CD4-positive, alpha-beta memory T cell (primary cell): Measurements from ENCODE around the gene CAMTA1. TPM values are rescaled to one million over a fixed set of nuclear protein-coding genes. Genes with fewer than 3 reads are reported as not detected.

ENCODE experiments used
- CTCF ChIA-PET: fragments of 350-600 bp; sonication (Branson Sonifier 250); formaldehyde crosslinking; loops from one replicate; lab custom pipeline; 2021; ENCODE audit warnings: inconsistent platforms; ENCODE audit not compliant: partially characterized antibody; lab: Charles Lee
- POLR2A ChIA-PET: fragments of 350-600 bp; sonication (Branson Sonifier 250); formaldehyde crosslinking; loops from one replicate; lab custom pipeline; 2021; ENCODE audit not compliant: partially characterized antibody; lab: Charles Lee
- DNase-seq, 5 donors: peaks; one replicate each; pipeline versions ENCODE4 v3.0.0 to v3.0.0-alpha.2; 2020 to 2022; ENCODE audit warnings: mixed read lengths in 1 of 5
- H3K27ac ChIP-seq: one replicate; pipeline ENCODE4 v1.7.0; 2013; ENCODE audit warnings: low read depth, low read length
- H3K27me3 ChIP-seq: 2 replicates; pipeline ENCODE4 v1.7.0; 2013; ENCODE audit warnings: mild to moderate bottlenecking, low read length, moderate library complexity; ENCODE audit not compliant: insufficient read depth
- H3K36me3 ChIP-seq: 2 replicates; pipeline ENCODE4 v1.7.0; 2013; ENCODE audit warnings: mild to moderate bottlenecking, low read length, moderate library complexity; ENCODE audit not compliant: insufficient read depth
- H3K4me1 ChIP-seq: 2 replicates; pipeline ENCODE4 v1.7.0; 2013; ENCODE audit warnings: mild to moderate bottlenecking, low read length, moderate library complexity; ENCODE audit not compliant: insufficient read depth
- H3K4me3 ChIP-seq, 2 donors: one replicate each; pipeline ENCODE4 v1.7.0; 2013; ENCODE audit warnings: low read length in 2 of 2, mild to moderate bottlenecking in 1 of 2
- H3K9me3 ChIP-seq, 2 donors: one replicate each; pipeline ENCODE4 v1.7.0; 2013; ENCODE audit warnings: low read length in 2 of 2, control low read depth in 1 of 2; ENCODE audit not compliant: control insufficient read depth in 1 of 2
- H3K27ac Mint-ChIP-seq, 7 donors: one replicate each; pipeline ENCODE4 v1.8.0; 2020 to 2021; ENCODE audit warnings: mixed read lengths in 7 of 7, mild to moderate bottlenecking in 6 of 7, inconsistent platforms in 3 of 7, moderate library complexity in 3 of 7
- H3K27me3 Mint-ChIP-seq, 2 donors: one replicate each; pipeline ENCODE4 v1.8.0; 2020 to 2021; ENCODE audit warnings: mixed read lengths in 2 of 2
- H3K36me3 Mint-ChIP-seq, 2 donors: one replicate each; pipeline ENCODE4 v1.8.0; 2020 to 2021; ENCODE audit warnings: mixed read lengths in 2 of 2, inconsistent platforms in 1 of 2, mild to moderate bottlenecking in 1 of 2
- H3K4me1 Mint-ChIP-seq, 4 donors: one replicate each; pipeline ENCODE4 v1.8.0; 2020 to 2021; ENCODE audit warnings: mixed read lengths in 4 of 4, mild to moderate bottlenecking in 1 of 4
- H3K4me3 Mint-ChIP-seq, 8 donors: one replicate each; pipeline ENCODE4 v1.8.0; 2020 to 2021; ENCODE audit warnings: mixed read lengths in 8 of 8, mild to moderate bottlenecking in 7 of 8, moderate library complexity in 6 of 8, inconsistent platforms in 3 of 8
- H3K9me3 Mint-ChIP-seq, 8 donors: one replicate each; pipeline ENCODE4 v1.8.0; 2020 to 2021; ENCODE audit warnings: mixed read lengths in 8 of 8, mild to moderate bottlenecking in 5 of 8, inconsistent platforms in 3 of 8, moderate library complexity in 1 of 8
- intact Hi-C: fragments of 100-400 bp; cut with micrococcal nuclease; formaldehyde crosslinking; loops from one replicate; pipeline ENCODE4 v1.15.1; 2023
- polyA plus RNA-seq, 2 donors: library from polyadenylated mRNA; unstranded; fragments of 300-500 nt; fragmentation: Illumina TruSeq; gene quantifications; one replicate each; pipeline ENCODE4 v1.2.3, GENCODE V29; 2021
- total RNA-seq, 2 experiments: library from RNA; stranded (reverse); gene quantifications; one replicate each; pipeline ENCODE4 v1.2.3, GENCODE V29; 2021

CAMTA1 gene
- total and polyA plus RNA-seq, 4 experiments from 2014 or later, result 39.1 to 118 (median 59.9) TPM

DNA sequence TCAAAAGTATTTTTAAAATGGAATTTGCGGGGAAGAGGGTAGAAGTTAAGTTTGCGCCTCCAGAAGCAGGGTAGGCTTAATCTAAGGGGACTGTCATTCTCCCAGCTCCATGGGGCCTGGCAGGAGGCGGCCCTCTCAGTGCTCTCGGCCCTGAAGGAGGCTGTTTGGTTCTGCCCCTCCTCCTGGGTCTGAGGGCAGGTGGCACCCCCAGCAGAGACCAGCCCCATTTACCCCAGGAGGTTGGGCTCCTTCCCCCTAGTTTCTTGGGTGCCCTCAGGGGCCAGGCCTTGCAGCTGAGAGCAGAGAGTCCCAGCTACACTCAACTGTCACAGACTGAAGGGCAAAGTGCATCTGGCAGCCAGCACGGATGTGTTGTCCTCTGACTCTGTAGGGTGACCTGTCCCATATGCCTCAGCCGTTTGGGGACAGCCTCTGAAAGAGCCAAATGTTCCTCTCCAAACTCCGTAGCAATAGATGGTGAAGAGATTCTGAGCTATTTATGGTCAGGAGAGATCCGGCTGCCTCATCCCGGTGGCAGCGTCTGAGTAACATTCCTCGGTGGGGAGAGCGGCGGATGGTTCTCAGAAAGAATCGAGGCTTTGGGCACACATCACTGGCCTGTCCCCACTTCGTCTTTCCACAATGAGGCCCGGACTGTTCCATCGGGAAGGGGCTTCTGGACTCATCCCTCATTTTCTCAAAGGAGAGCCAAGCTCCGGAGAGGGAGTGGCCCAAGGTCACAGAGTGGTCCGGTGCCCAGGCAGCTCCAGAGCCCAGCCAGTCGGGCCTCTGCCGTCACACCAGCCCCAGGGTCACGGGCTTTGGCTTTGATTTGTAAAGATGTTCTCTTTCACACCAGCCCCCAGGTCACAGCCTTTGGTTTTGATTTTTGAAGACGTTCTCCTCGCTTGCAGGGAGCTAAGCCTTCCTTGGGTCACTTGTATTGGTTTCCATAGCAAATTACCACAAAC is 561.6 kb downstream of the CAMTA1 start:
- H3K36me3 Mint-ChIP-seq, result no peaks in the 10 kb centered on the region
- H3K4me3 Mint-ChIP-seq, result no peak overlapping the region
- no peak overlapping the region for H3K27ac ChIP-seq
- peaks cover 1 to 11% of the 10 kb centered on the region in 2 donors for H3K27me3 Mint-ChIP-seq
- H3K9me3 Mint-ChIP-seq, result no peaks in the 10 kb centered on the region
- no peak for DNase-seq
- H3K27ac Mint-ChIP-seq, result no peak overlapping the region
- H3K4me1 ChIP-seq, result no peaks in the 10 kb centered on the region
- no peak overlapping the region for H3K4me3 ChIP-seq
- CTCF ChIA-PET, result no interaction called here
- intact Hi-C loops, result no loop called here
- no peaks in the 10 kb centered on the region for H3K9me3 ChIP-seq
- no peaks in the 10 kb centered on the region for H3K27me3 ChIP-seq
- H3K4me1 Mint-ChIP-seq, result no peaks in the 10 kb centered on the region
- no peaks in the 10 kb centered on the region for H3K36me3 ChIP-seq
- POLR2A ChIA-PET, result no interaction called here

DNA sequence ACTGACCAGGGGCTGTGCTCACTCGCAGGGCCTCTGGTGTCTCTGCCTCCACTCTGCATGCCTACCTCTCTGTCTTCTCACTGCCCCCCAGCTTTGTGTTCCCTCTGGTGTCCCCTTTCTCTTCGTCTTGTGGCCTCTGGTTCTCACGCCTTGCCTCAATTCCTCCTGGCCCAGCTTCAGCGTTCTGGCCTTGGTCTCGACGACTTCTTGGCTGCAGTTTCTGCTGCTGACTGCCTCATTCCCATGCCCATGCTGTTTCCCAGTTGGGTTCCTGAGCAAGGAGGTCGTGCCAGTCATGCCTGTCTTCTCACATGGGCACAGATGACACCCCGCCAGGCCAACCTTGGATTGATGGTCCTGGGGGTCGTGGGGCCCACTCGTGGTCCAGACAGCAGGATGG is 562.8 kb downstream of the CAMTA1 start:
- H3K4me1 ChIP-seq, result no peaks in the 10 kb centered on the region
- no peak for DNase-seq
- ChIA-PET POLR2A (no interaction called here), CTCF (no interaction called here)
- Mint-ChIP-seq H3K27me3 (peaks cover 1 to 11% of the 10 kb centered on the region in 2 donors), H3K4me1 (no peaks in the 10 kb centered on the region), H3K36me3 (no peaks in the 10 kb centered on the region), H3K9me3 (no peaks in the 10 kb centered on the region), H3K4me3 (no peak overlapping the region), H3K27ac (no peak overlapping the region)
- no peak overlapping the region for H3K4me3 ChIP-seq
- H3K27ac ChIP-seq, result no peak overlapping the region
- no peaks in the 10 kb centered on the region for H3K36me3 ChIP-seq
- no peaks in the 10 kb centered on the region for H3K9me3 ChIP-seq
- H3K27me3 ChIP-seq, result no peaks in the 10 kb centered on the region
- intact Hi-C loops, result no loop called here

GRCh38 chr1:7348580-7348979 is 563.3 kb downstream of the CAMTA1 start:
- CTCF ChIA-PET, result no interaction called here
- POLR2A ChIA-PET, result no interaction called here

GRCh38 chr1:7350804-7351203 is 565.5 kb downstream of the CAMTA1 start:
- Histone ChIP-seq H3K36me3 (no peaks in the 10 kb centered on the region), H3K27ac (no peak overlapping the region), H3K9me3 (no peaks in the 10 kb centered on the region), H3K4me3 (no peak overlapping the region), H3K27me3 (no peaks in the 10 kb centered on the region), H3K4me1 (no peaks in the 10 kb centered on the region)
- Mint-ChIP-seq H3K36me3 (no peaks in the 10 kb centered on the region), H3K4me3 (no peak overlapping the region), H3K4me1 (no peaks in the 10 kb centered on the region), H3K9me3 (peaks cover 0 to 4% (median 1%) of the 10 kb centered on the region in 8 donors), H3K27me3 (peaks cover 4 to 17% of the 10 kb centered on the region in 2 donors), H3K27ac (no peak overlapping the region)
- ChIA-PET POLR2A (no interaction called here), CTCF (no interaction called here)
- no peak for DNase-seq
- intact Hi-C loops, result no loop called here

More at GRCh38 chr1:7348580-7348979, 563.3 kb downstream of the CAMTA1 start:
- no peaks in the 10 kb centered on the region for H3K9me3 ChIP-seq
- peaks cover 1 to 11% of the 10 kb centered on the region in 2 donors for H3K27me3 Mint-ChIP-seq
- H3K27ac ChIP-seq, result no peak overlapping the region
- no peaks in the 10 kb centered on the region for H3K9me3 Mint-ChIP-seq
- no peaks in the 10 kb centered on the region for H3K4me1 Mint-ChIP-seq
- intact Hi-C loops, result no loop called here
- H3K27me3 ChIP-seq, result no peaks in the 10 kb centered on the region
- no peaks in the 10 kb centered on the region for H3K36me3 ChIP-seq
- H3K4me1 ChIP-seq, result no peaks in the 10 kb centered on the region
- no peak overlapping the region for H3K4me3 Mint-ChIP-seq
- no peak overlapping the region for H3K4me3 ChIP-seq
- no peak for DNase-seq
- no peaks in the 10 kb centered on the region for H3K36me3 Mint-ChIP-seq
- H3K27ac Mint-ChIP-seq, result no peak overlapping the region

- H3K27ac Mint-ChIP-seq, result no peak overlapping the region
- POLR2A ChIA-PET, result no interaction called here
- H3K36me3 Mint-ChIP-seq, result no peaks in the 10 kb centered on the region
- CTCF ChIA-PET, result no interaction called here
- DNase-seq, result no peak
- no peak overlapping the region for H3K4me3 Mint-ChIP-seq
- intact Hi-C loops, result no loop called here
- Histone ChIP-seq H3K9me3 (no peaks in the 10 kb centered on the region), H3K27me3 (no peaks in the 10 kb centered on the region), H3K4me1 (no peaks in the 10 kb centered on the region), H3K36me3 (no peaks in the 10 kb centered on the region), H3K27ac (no peak overlapping the region), H3K4me3 (no peak overlapping the region)
- H3K27me3 Mint-ChIP-seq, result peaks cover 5 to 15% of the 10 kb centered on the region in 2 donors
- H3K4me1 Mint-ChIP-seq, result no peaks in the 10 kb centered on the region
- H3K9me3 Mint-ChIP-seq, result peaks cover 0 to 4% (median 1%) of the 10 kb centered on the region in 8 donors
Measured at GRCh38 chr1:7351649-7352048, 566.4 kb downstream of the CAMTA1 start.

- no peaks in the 10 kb centered on the region for H3K4me1 Mint-ChIP-seq
- ChIA-PET CTCF (no interaction called here), POLR2A (no interaction called here)
- H3K27me3 Mint-ChIP-seq, result peaks cover 5 to 15% of the 10 kb centered on the region in 2 donors
- Histone ChIP-seq H3K36me3 (no peaks in the 10 kb centered on the region), H3K4me1 (no peaks in the 10 kb centered on the region), H3K9me3 (no peaks in the 10 kb centered on the region), H3K27ac (no peak overlapping the region), H3K4me3 (no peak overlapping the region), H3K27me3 (no peaks in the 10 kb centered on the region)
- intact Hi-C loops, result no loop called here
- peaks cover 0 to 4% (median 1%) of the 10 kb centered on the region in 8 donors for H3K9me3 Mint-ChIP-seq
- no peak overlapping the region for H3K27ac Mint-ChIP-seq
- DNase-seq, result no peak
- H3K4me3 Mint-ChIP-seq, result no peak overlapping the region
- H3K36me3 Mint-ChIP-seq, result no peaks in the 10 kb centered on the region
Measured at GRCh38 chr1:7352364-7352763, 567.1 kb downstream of the CAMTA1 start.

DNA sequence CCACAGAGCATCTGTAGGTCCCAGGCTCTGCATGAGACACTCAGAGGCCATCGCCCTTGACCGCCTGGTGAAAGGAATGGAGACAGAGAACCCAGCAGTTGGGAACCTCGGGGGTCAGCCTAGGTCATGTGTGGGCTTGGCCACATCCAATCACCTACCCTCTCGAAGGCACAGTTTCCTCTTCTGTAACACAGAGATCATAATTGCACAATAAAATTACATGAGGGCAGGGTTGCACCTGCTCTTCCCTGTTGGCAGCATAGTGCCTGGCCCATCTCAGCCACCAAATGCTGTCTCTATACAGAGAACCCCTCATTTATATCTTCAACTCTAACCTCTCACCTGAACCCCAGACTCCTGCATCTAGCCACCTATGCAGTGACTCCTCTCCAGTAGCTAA is 567.7 kb downstream of the CAMTA1 start:
- H3K9me3 Mint-ChIP-seq, result peaks cover 0 to 4% (median 1%) of the 10 kb centered on the region in 8 donors
- ChIA-PET POLR2A (no interaction called here), CTCF (no interaction called here)
- no peaks in the 10 kb centered on the region for H3K36me3 Mint-ChIP-seq
- no peaks in the 10 kb centered on the region for H3K4me1 Mint-ChIP-seq
- H3K27me3 ChIP-seq, result no peaks in the 10 kb centered on the region
- no peak overlapping the region for H3K4me3 Mint-ChIP-seq
- no peaks in the 10 kb centered on the region for H3K9me3 ChIP-seq
- no peaks in the 10 kb centered on the region for H3K36me3 ChIP-seq
- no peak for DNase-seq
- no peak overlapping the region for H3K4me3 ChIP-seq
- intact Hi-C loops, result no loop called here
- peaks cover 5 to 15% of the 10 kb centered on the region in 2 donors for H3K27me3 Mint-ChIP-seq
- H3K27ac Mint-ChIP-seq, result no peak overlapping the region
- no peak overlapping the region for H3K27ac ChIP-seq
- H3K4me1 ChIP-seq, result no peaks in the 10 kb centered on the region
